HG02642 (cell line): ENCODE measurements around the gene TERT.
A peak's percentile ranks its signal among the peaks of the same experiment; 100 is the strongest.

Experiments used
- ATAC-seq: cut with Tn5 transposase; IDR thresholded peaks from one replicate; pipeline ENCODE4 v1.9.1; 2021; ENCODE audit warnings: mild to moderate bottlenecking; ENCODE audit not compliant: unreplicated experiment, poor library complexity

Gene TERT

GRCh38 chr5:1319436-1320256, 24.8 kb upstream of the TERT start:
- no peak for ATAC-seq

GRCh38 chr5:1318659-1319251, 23.9 kb upstream of the TERT start:
- no peak for ATAC-seq

GRCh38 chr5:1317921-1318565, 23.2 kb upstream of the TERT start:
- no peak for ATAC-seq

- ATAC-seq: no peak
Measured at GRCh38 chr5:1316588-1317340, 21.9 kb upstream of the TERT start.

- ATAC-seq: peak; percentile 55
Measured at GRCh38 chr5:1315709-1316587, 21.1 kb upstream of the TERT start.

GRCh38 chr5:1315018-1315708, 20.3 kb upstream of the TERT start:
- peak; percentile 2 for ATAC-seq

- no peak for ATAC-seq
Measured at GRCh38 chr5:1314564-1314982, 19.7 kb upstream of the TERT start.

- ATAC-seq: peak; percentile 71
Measured at GRCh38 chr5:1312993-1313833, 18.3 kb upstream of the TERT start.

- ATAC-seq: no peak
Measured at GRCh38 chr5:1312206-1312605, 17.3 kb upstream of the TERT start.

- no peak for ATAC-seq
Measured at GRCh38 chr5:1311439-1312055, 16.7 kb upstream of the TERT start.

GRCh38 chr5:1310118-1310517, 15.2 kb upstream of the TERT start:
- no peak for ATAC-seq

- no peak for ATAC-seq
Measured at GRCh38 chr5:1304033-1304432, 9.2 kb upstream of the TERT start.

GRCh38 chr5:1302258-1302657, 7.4 kb upstream of the TERT start:
- no peak for ATAC-seq

- ATAC-seq: no peak
Measured at GRCh38 chr5:1300581-1301083, 5.8 kb upstream of the TERT start.

GRCh38 chr5:1299961-1300360, 5.1 kb upstream of the TERT start:
- no peak for ATAC-seq

GRCh38 chr5:1299511-1299850, 4.6 kb upstream of the TERT start:
- no peak for ATAC-seq

- no peak for ATAC-seq
Measured at GRCh38 chr5:1298723-1299510, 4.0 kb upstream of the TERT start.
